Measurements from ENCODE around the gene D2HGDH.

- TF ChIP-seq, protein P1, sequence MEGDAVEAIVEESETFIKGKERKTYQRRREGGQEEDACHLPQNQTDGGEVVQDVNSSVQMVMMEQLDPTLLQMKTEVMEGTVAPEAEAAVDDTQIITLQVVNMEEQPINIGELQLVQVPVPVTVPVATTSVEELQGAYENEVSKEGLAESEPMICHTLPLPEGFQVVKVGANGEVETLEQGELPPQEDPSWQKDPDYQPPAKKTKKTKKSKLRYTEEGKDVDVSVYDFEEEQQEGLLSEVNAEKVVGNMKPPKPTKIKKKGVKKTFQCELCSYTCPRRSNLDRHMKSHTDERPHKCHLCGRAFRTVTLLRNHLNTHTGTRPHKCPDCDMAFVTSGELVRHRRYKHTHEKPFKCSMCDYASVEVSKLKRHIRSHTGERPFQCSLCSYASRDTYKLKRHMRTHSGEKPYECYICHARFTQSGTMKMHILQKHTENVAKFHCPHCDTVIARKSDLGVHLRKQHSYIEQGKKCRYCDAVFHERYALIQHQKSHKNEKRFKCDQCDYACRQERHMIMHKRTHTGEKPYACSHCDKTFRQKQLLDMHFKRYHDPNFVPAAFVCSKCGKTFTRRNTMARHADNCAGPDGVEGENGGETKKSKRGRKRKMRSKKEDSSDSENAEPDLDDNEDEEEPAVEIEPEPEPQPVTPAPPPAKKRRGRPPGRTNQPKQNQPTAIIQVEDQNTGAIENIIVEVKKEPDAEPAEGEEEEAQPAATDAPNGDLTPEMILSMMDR (IDR thresholded peaks at IDR 0.05 in 4 of 5, conservative IDR thresholded peaks at IDR 0.05 in 1 of 5), result no peak
- no peak for TF ChIP-seq POLR2A (IDR thresholded peaks at IDR 0.05)
These were observed 27.9 kb upstream of the D2HGDH start for GRCh38 chr2:241706537-241706936.
